Stimulated activated CD4-positive, alpha-beta T cell treated with anti-CD3 and anti-CD28 coated beads, Interleukin-12 subunit alpha, Interleukin-12 subunit beta, amount 100 ng/mL, for 24 hours (primary cell): ENCODE data around the gene HOXA11.

ENCODE experiments used
- DNase-seq, 2 experiments: peaks; one replicate each; pipeline ENCODE4 v3.0.0-alpha.2; 2020; ENCODE audit warnings: low read depth in 2 of 2

The HOXA11 gene

GRCh38 chr7:27169658-27170425, 15.2 kb downstream of the HOXA11 start:
- DNase-seq: no peak

DNA sequence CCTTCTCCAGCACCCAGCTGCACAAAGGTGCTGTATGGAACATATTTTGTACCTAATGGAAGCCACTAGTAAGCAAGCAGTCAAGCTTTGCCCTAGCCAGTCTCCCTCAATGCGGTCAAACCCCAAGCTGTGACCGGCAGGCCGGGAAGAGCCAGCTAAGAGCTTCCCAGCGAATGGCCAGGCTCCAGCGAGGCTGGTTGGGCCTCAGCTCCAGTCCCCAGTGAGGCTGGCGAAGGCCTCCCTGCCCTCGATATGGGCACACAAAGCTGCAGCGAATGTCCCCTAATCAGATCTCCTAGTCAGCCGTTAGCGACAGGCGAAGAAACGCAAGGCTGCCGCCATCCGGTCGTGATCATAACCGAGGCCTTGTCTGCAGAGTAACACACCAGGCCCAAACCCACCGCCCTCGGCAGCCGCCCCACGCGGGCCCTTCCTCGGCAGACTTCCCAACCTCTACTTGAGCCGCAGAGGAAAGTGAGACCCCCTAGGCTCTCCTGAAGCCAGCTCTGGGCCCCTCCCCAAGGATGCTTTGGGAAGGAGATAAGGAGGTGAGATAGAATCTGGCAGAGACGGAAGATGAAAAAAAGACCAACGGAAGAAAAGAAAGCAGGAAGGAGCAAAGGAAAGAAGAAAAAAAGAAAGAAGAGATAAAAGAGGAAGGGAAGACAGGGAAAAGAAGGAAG, 16.6 kb downstream of the HOXA11 start:
- no peak for DNase-seq

DNA sequence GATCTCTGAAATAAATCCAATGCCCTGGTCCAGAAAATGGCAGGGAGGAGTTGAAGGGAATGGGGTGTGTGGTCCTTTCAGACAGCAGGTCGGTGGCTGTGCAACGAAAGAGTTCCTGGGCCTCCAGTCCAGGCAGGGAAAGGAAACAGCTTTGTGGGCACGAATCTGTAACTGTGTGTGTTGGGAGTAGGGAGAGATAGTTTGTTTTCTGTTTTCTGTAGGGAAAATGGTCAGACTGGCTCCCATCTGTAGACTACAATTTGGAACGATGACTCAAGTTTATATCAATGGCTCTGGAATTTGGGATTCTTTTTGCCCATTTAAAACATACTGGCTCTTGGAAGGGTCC, 17.1 kb downstream of the HOXA11 start:
- DNase-seq: no peak

GRCh38 chr7:27166531-27167505, 18.2 kb downstream of the HOXA11 start:
- DNase-seq: no peak

DNA sequence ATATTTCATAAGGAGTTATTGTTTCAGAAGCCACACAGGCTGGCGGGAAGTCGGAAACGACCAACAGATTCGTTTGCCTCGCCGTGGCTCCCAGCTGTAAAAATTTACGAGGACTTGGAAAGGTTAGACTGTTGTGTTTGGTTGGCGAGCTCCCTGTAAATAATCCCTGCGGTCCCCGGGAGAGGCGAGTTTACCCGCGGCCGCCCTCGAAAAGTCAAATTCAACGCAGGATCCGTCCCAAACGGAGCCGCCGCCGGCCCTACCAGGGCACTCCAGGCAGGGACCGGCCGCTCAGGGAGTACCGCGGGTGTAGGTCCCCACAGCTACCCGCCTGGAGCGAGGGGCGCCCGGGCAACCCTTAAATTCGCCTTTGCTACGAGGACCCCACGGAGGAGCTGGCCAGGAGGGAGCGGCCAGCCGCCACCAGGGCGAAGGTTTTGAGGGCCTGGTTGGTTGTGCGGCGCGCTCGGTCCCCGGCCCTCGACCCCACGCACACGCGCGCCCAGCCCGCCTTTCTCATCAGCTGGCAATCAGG, 19.0 kb downstream of the HOXA11 start:
- no peak for DNase-seq

DNA sequence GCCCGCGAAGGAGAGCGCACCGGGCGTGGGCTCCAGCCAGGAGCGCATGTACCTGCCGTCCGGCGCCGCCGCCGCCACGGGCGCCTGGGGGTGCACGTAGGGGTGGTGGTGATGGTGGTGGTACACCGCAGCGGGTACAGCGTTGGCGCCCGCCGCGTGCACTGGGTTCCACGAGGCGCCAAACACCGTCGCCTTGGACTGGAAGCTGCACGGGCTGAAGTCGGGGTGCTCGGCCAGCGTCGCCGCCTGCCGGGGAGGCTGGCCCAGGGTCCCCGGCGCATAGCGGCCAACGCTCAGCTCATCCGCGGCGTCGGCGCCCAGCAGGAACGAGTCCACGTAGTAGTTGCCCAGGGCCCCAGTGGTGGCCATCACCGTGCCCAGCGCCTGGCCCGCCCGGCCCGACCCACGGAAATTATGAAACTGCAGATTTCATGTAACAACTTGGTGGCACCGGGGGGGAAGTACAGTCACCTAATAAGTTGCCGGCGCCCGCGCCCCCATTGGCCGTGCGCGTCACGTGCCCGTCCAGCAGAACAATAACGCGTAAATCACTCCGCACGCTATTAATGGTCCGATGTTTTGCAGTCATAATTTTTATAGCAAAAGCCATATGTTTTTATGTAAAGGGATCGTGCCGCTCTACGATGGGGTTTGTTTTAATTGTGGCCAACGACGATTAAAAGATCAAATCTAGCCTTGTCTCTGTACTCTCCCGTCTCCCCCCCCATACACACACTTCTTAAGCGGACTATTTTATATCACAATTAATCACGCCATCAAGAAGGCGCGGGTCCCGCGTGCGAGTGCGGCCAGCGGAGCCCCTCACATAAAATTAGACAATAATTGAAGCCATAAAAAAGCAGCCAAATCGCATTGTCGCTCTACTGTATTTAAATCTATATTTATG, 19.7 kb downstream of the HOXA11 start, which contains the start of gene HOXA9:
TSS of gene HOXA9 (minus strand) at position 449 of the 907 bp plus-strand sequence. CDS start at position 369, 80 bp downstream.
- DNase-seq: no peak

DNA sequence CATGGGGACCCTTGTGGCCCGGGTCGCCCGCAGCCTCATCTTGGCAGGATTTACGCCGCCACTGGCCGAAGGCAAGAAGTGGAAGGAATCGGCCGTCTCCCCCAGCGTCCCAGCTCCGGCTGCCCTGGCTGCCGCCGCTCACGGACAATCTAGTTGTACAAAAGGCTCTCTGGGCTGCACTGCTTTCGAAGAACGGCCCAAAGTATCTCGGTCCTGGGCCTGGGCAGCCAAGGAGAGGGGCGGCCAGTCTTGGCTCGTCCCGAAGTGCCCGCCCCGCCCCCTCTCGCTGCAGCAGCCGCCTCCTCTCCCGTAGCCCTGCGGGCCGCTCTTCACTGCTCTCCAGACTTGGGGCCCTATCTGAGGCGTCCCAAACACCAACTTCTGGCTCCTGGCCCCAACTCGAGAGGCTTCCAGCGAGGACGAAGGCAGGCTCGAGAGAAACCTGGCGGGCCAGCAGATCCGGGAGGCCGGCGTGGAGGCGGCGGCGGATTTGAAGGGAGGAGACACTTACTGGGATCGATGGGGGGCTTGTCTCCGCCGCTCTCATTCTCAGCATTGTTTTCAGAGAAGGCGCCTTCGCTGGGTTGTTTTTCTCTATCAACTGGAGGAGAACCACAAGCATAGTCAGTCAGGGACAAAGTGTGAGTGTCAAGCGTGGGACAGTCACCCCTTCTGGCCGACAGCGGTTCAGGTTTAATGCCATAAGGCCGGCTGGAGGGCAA, 20.5 kb downstream of the HOXA11 start:
- DNase-seq: no peak

DNA sequence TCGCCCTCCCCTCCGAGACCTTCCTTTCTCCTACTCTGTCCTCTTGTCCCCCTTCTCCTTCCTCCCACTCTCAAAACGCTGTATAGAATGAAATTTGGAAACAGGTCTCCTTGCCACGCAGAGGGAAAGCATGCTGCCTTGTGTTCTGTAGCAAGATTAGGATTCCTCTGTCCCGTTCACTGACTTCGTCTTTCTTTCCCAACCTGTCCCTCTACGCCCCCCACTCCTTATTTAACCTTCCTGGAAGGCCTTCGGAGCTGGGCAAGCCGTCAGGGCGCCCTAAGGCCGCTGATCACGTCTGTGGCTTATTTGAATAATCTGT, 21.0 kb downstream of the HOXA11 start:
- no peak for DNase-seq

- no peak for DNase-seq
Observed at GRCh38 chr7:27163288-27164044, 21.6 kb downstream of the HOXA11 start.

- DNase-seq: no peak
Observed at GRCh38 chr7:27162561-27163287, 22.3 kb downstream of the HOXA11 start.

- no peak for DNase-seq
Observed at GRCh38 chr7:27161721-27162560, 23.1 kb downstream of the HOXA11 start.

DNA sequence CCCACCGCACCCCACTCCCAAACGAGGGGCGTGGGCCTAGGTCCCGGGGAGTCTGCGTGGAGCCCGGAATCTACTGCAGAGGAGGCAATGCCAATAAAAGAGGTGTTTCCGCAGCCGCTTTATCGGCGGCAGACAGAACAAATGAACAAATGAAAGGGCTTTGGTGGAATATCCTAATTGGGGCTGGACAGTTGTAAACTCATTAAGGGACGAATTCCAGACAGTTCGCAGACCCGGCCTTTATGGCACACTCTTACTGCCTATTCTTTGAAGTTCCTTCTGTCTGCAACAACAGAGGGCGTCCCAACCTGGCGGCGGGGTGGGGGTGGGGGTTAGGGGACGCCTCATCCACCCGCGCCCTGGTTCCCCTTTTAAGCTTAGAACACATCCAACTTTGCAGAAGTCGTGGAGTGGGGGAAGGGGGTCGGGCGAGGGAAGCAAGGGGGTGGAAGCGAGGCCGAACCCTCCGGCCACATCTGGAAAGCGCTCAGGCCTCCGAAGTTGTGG, 23.8 kb downstream of the HOXA11 start:
- no peak for DNase-seq

- peak; percentile 77 to 83 for DNase-seq
Observed at GRCh38 chr7:27160546-27161213, 24.4 kb downstream of the HOXA11 start.

- DNase-seq: no peak
Observed at GRCh38 chr7:27160145-27160545, 24.9 kb downstream of the HOXA11 start.

GRCh38 chr7:27159266-27160144, 25.5 kb downstream of the HOXA11 start:
- no peak for DNase-seq
